ENCODE measurements around the gene TEAD1.

Gene TEAD1

DNA sequence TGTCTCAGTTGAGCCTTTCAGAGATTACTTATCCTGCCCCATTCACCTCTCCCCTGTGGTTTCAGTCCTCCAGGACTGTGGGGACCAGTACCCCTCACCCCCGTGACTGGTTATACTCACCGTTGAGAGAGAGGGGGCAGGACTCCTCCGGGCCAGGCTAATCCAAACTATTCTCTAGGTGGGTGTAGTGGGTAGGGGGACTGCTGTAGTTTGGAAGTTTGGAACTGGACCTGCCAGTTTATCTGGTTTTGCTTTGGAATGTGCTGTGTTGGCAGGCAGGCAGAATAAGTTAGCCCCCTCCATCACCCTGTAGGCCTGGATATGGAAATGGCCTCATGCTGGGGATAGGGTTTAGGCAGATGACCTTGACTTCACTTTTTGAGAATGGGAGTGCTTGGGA lies 13.5 kb downstream of the TEAD1 start:
- DNase-seq: no peak

DNA sequence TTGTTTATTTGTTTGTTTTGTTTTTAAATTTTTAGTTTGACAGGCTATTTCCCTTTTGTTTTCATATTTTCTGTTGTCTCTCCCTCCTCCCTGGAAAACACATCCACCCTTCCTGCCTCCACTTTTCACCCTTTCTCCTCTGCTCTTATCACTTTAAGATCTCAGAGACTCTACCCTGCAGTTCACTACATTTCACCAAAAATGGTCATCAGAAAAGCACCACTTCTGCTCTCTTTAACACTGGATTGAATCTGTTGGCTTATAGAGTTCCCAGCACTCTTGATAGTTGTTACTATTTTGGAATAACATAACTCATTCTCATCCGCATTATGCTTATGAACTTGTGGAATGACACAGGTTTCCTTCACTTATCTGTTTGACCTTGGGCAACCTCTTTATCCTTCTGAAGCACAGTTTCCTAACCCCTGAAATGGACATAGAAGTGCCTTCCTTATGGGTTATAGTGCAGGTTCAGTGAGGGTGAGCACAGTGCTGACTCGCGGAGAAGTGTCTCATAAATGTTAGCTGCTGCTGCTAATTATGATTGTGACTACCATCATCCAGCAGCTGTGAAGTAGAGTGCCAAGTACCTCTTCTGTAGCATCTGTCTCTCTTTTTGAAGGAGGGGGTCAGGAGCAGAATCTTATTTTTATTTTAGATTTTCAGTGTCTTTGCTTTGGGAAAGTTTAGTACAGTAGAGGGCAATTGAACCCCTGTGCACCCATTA lies 15.0 kb downstream of the TEAD1 start:
- no peak for DNase-seq

DNA sequence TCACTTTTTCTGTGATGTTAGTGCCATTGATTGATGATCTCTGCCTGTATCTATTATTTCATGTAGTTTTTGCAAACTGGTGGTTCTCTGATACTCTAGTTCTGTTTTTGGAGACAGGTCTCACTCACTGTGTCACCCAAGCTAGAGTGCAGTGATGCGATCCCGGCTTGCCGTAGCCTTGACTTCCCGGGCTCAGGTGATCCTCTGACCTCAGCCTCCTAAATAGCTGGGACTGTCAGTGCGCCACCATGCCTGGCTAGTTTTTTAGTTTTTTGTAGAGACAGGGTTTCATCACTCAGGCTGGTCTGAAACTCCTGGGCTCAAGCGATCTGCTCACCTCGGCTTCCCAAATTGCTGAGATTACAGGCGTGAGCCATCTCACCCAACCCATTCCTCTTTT lies 16.4 kb downstream of the TEAD1 start:
- DNase-seq: no peak

DNA sequence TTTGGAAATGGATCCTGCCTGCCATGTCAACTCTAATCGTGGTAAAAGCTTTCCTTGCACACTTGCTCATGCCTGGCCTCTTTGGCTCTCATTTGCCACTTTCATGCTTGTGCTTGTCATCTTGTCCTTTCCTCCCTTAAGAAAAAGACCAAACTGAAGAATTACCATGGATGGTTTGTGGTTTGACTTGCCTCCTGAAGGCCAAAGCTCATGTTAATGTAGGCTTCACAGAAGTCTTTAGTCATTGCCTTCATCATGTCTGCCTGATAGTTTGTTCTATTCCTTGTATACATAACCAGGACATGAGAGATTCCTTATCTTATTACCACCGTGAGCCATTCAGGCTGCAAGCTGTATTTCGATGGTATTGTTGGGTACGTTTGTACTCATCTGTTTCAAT lies 17.3 kb downstream of the TEAD1 start:
- no peak for DNase-seq

DNA sequence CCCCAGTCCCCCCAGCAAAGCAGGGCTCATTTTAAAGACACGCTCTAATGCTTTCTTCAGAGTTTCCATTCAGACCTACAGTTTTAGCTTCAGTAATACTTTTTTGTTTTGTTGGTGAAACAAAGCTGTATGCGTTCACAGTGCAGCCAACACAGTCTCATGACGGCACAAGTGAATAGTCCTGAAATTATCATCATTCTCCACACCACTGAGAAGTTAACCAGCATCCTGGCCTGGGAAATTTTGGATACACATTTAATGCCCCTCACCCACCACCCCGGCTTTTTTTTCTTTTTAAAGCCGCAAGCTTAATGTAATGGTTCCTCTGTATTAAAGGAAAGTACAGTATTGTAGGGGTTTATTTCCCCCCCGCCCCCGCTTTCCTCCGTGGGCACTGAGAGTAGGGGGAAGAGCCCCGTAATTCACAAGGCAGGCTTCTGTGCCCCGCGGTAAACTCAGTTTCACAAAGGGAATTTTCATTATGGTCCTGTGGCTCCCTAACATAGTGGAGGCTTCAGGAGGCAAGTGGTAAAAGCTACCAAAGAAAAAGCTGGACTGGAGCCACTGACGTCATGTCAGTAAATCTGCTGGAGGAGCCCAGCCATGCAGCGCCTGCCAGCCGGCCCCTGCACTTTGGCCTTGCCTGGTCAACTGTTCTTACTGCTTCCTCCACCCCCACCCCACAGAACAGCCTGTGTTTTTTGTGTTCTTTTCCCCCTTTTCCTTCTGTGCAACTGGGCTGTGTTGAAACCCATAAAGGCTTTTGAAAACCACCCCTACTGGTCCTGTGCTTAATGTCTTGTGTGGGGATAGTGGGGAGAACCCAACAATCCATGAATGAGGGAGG lies 18.2 kb downstream of the TEAD1 start:
- peak; percentile 22 for DNase-seq

DNA sequence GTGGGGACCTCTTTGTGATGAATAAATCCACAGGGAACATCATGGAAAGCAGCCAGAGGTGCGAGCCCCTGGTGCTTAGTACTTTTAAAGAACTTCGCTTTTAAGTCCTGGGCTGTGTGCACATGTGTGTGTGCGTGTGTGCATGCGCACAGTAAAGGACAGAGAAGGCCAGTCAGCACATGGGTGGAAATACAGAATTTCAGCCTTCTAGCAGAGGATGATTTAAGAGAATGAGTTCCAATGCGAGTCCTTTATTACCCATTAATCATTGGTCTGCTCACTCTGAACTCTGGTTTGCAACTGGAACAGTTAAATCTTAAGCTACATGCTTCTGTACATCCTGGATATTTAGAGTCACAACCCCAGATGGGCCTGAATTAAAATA lies 18.9 kb downstream of the TEAD1 start:
- DNase-seq: no peak

DNA sequence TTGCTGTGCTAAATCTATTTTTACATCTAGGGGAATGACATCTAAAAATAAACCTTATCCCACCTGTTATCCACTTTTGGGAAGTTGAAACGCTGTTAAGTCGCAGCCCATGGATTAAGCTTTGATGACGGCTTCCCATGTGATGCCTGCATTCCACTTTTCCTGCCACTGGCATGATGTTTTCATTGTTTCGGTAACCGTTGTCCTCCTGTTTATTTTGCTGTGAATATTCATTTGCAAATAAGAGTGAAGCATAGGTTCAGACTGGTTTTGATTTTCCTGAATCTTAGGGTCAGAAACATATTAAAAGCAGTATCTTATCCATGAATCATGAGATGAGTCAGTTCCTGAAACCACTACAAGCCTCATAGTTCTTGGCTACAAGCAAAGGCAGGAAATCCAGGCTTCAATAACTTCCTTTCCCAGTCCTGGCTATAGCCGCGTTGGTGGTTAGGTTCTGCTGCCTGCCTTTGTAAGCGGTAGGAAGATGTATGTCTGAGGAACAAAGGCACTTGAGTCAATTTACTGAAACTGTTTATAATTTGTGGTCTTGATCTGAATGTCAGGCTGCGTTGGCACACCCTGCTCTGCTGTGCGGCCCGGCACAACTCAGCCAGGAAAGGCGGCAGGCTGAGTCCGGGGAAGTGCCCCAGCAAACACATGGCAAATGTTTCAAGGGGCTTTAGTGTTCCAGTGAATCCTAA lies 19.4 kb downstream of the TEAD1 start:
- peak; percentile 78 for DNase-seq

DNA sequence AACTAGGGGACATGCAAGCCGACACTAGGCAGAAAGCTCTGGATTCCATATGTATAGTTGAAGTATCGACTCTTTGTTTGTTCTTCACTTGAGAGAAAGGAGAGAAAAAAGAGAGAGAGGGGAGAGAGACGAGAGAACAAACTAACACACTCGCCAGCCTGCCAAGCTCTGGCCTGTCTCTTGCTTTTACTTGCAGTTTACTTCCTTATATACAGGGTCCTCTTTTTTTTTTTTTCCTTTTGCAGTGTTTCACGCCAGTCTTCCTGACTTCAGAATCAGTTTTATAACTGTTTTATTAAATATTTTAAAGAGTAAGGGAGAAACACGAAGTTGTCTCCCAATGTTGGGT lies 19.9 kb downstream of the TEAD1 start:
- DNase-seq: peak; percentile 78

DNA sequence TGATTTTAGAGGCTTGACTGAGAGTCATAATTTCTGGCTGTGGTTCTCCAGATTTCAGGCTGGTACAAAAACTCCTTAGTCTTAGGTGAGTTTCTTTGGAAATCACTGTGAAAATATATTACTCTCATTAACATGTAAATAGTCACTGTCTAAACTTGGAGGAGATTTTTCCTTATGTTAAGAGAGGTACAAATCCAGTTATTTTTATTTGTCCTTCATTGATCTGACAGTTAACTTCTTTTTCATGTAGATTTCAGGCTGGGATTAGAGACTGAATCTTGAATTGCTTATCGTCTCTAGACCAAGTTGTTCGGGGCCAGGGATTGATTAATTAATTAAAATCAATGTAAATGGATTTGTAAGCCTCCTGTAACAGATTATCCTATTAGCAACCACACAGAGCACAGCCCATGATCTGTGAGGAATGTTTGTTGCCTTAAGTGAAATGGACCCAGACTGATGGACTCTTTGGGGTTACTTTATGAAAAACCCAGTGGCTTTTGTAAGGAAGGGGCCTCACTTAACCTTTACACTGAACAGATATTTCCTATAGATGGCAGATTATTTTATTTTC lies 21.1 kb downstream of the TEAD1 start:
- no peak for DNase-seq

DNA sequence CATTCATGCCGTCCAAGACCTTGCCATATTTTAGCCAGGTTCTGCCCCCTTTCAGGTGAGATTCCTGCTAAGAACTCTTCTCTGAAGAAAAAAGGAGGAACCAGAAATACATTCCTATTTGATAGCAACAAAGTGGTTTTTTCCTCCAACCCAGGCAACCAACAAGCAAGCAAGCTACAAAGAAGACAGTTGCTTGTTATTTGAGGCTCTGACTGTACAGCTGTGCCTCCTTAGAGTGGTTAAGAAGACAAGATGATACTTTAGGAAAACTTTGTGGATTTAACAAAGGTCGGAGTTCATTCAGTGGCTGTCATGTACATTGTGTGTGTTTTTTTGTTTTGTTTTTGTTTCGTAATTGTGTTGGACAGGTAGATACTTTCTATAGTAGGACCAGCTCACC lies 21.7 kb downstream of the TEAD1 start:
- DNase-seq: no peak

DNA sequence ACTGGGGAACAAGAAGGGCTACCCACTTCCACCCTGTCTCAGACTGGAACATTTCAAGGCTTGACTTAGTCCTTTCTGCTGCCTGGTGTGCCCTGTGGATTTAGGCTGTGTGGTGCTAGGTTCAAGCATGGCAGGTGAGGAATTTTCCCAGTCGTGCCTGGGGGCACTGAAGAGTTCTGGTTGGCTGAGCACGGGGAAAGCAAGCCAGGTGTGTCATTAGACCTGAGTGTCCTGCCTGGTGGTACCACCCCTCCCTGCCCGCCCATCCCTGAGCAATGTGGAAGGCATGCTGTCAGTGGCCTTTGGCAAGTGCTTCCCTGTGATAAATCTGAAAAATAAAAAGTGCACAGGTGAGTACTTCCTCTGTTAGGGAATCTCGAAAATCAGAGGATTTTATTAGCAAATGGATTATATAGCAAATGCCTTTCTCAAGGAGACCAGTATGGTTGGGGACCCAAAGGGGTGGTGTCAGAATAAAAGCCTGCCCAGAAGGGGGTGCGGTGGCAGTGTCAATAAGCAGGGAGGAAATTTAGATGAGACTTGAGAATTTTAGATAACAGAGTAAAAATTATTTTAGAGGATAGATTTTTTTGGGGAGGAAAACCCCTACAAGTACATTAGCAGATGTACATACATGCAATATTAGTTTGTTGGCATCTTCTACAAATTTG lies 22.8 kb downstream of the TEAD1 start:
- DNase-seq: peak; percentile 86

DNA sequence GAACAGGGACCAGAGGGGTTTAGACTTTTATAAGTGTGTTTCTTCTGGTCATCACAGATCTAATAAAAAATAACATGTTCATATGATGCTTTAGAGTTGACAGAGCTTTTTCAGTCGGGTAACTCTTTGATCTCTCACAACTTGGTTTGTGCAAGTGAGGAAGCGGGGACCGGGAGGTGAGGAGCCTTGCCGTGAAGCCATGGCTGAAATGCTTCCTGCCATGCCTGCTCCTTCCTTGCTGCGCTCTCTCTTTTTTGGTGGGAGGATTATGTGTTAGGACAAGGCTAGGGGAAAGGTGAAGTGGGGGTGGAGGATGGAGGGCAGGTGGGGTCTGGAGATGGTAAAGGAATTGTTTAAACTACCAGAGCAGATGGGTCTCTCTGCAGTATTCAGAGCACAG lies 23.8 kb downstream of the TEAD1 start:
- no peak for DNase-seq

DNA sequence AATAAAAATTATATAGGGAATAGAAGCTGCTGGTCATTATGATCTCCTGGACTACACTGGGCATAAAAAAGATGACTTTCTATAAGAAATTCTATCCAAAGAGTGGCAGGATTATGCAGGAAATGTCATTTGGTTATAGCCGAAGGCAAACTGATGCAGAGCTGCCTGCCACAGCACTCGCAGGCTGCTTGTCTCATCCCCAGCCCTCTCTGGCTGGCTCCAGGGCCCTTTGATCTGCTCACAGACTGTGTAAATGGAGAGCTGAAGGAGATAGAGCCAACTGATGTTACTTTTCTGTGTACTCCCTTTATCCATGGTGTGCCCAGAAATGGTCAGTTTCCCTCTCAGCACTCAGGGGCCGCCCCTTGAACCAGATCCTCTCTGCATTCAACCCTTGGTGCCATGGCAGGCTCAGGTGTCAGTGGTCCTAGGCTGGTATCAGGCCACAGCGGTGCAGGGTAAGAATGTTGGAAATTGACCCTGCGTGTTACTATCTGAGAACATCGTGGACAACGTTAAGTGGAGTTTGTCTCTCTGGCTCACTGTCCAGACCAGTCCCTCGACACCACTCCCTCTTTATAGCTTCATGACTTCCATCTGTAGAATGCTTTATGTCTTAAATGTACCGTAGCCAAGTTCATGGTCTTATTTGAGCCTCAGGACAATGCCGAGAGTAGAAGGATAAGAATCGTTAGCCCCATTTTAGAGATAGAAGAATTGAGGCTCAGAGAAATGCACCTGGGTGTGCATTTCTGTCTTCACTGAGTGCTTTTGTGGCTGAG lies 27.8 kb downstream of the TEAD1 start:
- DNase-seq: no peak

DNA sequence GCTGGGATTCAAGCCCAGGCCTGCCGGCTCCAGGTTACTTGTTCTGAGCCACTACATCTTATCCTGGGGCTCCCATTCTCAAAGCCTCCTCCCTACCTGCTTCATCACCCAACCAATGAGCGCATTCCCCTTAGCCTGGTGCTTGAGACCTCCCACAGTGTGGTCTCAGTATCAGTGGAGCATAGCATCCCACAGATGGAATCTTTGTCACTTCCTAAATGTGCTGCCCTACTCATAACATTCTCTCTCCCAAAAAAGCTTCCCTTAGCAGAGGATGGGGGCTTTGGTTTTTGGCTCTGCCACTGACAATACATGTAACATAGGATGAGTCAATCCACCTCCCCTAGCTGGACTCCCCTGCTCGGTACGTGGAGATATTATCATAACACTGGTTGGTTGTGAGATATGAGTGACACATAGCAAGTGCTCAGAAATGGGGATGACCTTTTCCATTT lies 28.8 kb downstream of the TEAD1 start:
- DNase-seq: no peak

DNA sequence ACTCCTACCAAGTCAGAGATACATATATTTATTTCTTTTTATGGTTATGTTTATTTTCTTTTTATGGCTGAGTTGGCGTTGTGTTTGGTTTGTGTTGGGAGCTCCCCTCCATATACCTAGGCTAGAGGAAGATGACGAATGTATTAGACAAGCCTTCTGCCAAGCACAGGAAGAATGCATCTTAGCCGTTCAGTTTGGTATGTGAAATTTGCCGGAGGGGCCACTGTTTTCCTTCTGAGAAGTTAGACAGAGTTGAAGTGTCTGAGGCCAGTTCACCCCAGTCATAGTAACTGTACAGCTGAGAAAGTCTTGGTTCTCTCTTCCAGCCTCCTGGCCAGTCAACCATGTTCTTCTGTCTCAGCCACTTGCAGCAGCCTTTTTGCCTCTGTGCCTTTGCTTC lies 29.8 kb downstream of the TEAD1 start:
- no peak for DNase-seq

DNA sequence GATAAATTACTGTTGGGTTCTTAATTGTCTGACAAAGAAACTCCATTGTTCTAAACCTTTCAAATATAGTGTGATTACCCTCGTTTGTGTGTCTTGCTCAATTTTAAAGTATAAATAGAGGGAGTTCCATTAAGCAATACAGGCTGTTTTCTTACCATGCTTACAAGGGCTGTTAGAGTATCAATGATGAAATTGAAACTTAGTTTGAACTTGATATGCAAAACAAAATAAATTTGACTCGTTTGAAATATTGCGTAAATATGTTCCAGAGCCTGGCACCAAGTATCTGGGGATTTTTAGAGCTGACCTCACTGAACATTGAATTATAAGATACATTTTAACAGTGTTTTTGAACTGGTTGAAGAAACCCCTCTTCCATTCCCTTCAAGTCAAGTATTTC lies 31.7 kb downstream of the TEAD1 start:
- no peak for DNase-seq

DNA sequence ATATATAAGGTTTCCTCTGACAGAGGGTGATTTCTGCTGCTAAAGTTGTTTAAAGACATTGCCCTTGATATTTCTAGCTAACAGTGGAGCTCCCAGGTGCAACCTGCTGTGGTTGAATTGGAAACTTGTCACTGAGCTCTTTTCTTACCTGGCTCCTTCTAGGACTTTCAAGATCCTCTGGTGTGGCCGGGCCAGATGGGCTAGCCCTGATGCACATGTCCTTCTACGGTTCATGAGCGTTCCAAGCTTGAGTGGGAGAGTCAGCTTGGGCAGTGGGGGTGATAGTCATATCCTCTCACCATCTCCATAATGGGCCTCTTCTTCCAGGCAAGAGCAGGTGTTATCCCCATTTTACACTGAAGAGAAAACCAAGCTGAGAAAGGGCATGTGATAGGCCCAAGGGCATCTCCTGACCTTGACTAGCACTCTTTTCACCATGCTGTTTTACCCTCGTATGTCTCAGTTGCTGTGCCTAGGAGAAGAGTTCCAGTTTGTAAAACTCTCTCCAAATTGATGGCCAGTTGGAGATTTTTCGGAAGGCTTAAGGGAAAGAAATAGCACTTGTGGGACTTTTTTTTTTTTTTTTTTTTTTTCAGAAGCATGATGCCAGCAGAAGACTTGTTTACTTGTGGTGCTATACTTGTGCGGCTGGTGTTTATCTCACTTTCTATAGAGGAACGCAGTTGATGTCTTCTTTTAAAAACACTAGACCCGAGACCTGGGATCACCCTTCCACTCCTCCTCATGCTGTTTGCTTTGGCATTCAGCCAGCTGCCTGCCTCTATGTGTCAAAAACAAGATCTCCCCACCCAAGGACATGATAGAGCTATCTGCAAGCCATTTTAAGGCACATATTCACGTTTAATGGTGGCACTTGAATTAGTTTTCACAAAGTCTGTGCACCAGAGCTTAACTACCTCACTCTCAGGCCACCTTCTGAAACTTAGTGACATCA lies 32.6 kb downstream of the TEAD1 start:
- DNase-seq: no peak

DNA sequence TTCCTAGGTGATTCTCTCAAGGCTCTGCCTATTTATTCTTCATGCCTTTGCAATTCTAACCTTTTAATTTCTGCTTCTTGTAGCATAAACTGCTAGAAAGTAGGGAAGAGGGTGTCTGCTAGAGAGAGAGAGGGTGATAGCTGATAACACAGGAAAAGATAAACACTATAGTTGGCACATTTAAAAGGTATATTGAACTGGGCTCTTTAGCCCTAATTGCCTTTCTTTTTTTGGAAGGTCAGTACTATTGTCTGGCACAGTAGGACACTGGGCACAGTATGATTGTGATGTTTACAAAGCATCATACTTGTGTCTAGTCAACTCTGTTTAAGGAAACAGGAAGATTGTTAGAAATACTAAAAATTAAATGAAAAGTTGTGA lies 33.3 kb downstream of the TEAD1 start:
- no peak for DNase-seq

DNA sequence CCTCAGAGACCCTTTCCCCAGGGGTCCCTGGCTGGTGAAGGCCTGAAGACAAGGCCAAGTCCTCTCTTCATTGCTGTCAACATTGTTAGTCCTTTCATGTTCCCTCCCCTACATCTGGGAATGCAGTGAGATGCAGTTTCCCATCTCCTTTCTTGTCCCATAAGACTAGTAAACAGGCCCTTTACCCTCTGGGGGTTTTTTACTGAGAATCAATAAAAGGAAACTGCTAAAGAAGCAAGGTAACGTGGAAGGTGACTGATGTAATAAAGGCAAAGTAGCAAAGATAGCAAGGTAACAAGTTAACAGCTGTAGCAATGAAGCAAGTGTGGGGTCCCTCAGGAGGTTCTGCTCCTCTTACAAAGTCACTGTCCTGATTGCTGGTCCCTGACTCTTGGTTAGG lies 37.3 kb downstream of the TEAD1 start:
- DNase-seq: no peak

DNA sequence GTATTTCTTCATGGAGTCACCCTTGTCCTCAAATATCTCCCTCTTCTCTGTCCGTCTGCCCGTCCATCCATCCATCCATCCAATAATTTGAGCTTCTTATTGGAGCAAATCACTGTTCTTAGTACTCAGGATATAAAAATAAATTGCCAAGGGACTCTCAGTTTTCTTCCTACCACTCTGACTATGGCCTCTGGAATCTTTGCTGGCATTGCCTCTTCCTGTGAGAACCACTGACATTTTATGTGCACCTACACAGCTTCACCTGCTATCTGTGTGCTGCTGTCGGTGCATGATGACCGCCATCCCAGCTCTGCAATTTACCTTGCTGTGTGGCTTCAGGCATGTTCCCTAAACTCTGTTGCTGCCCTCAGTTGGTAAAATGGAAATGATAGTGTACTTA lies 37.9 kb downstream of the TEAD1 start:
- DNase-seq: no peak

DNA sequence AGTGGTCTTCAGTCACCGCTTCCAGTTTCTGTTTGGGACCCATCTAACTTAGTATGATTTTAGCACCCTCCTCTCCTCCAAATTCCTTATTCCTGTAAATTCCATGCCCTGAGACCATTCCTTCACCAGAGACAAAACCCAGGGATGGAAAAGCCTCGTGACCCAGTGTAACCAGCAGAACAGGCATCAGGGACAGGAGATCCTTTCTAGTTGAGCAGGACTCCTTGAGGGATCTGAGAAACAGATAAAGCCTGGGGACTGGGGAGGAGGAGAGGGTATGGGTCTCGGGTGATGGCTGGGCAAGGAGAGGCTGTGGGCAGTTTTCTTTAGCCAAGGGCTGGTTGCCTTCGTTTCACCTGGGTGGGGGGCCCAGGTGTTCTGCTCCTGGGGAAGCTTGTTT lies 40.9 kb downstream of the TEAD1 start:
- no peak for DNase-seq
